Gastrocnemius medialis (tissue), 4 donors: ENCODE results near the gene PRDM2. TPM values are rescaled to one million over a fixed set of nuclear protein-coding genes. Genes with fewer than 3 reads are reported as not detected.
"Not testable (repeated sequence)": the region's sequence is repeated elsewhere in the genome, so short reads cannot be mapped to it uniquely, and the experiment has no call there.

Experiments
- ATAC-seq, 2 donors: fragments of 150-250 bp; one replicate each; pipeline ENCODE4 v1.9.1; 2016
- DNase-seq, 2 donors: peaks; one replicate each; pipeline ENCODE4 v3.0.0-alpha.2; 2019
- H3K27ac ChIP-seq, 4 donors: fragments of 200-600 bp; sonication (generic); 1 replicate in 1 of 4; 2 replicates in 3 of 4; pipeline ENCODE4 v1.5.1; 2016 to 2018; ENCODE audit warnings: mild to moderate bottlenecking in 2 of 4, moderate library complexity in 1 of 4
- H3K27me3 ChIP-seq, 3 donors: fragments of 200-600 bp; sonication (generic) in 2 of 3; 1 replicate in 1 of 3; 2 replicates in 2 of 3; pipeline versions ENCODE4 v1.5.1 to v1.6.0; 2016 to 2019; ENCODE audit warnings: mild to moderate bottlenecking in 1 of 3, moderate library complexity in 1 of 3
- H3K36me3 ChIP-seq, 2 donors: fragments of 200-600 bp; sonication (generic) in 1 of 2; one replicate each; pipeline ENCODE4 v1.5.1; 2017 to 2018
- H3K4me1 ChIP-seq, 2 donors: fragments of 200-600 bp; sonication (generic) in 1 of 2; one replicate each; pipeline ENCODE4 v1.5.1; 2016 to 2017; ENCODE audit warnings: mild to moderate bottlenecking in 2 of 2
- H3K4me3 ChIP-seq, 4 donors: fragments of 200-600 bp; sonication (generic) in 3 of 4; 1 replicate in 1 of 4; 2 replicates in 3 of 4; pipeline ENCODE4 v1.5.1; 2016 to 2019; ENCODE audit warnings: mild to moderate bottlenecking in 2 of 4
- H3K9me3 ChIP-seq, 3 donors: fragments of 200-600 bp; sonication (generic) in 2 of 3; 1 replicate in 1 of 3; 2 replicates in 2 of 3; pipeline ENCODE4 v1.5.1; 2016 to 2019
- POLR2A ChIP-seq, 2 donors: fragments of 450-650 bp; IDR thresholded peaks; one replicate each; pipeline ENCODE4 v1.6.1; 2017; ENCODE audit warnings: antibody characterized with exemption in 2 of 2, mild to moderate bottlenecking in 2 of 2, moderate library complexity in 2 of 2
- in situ Hi-C, 4 donors: fragments of 200-750 bp; cut with MboI; loops; one replicate each; pipeline versions ENCODE4 v1.15.0 to v1.8.0; 2017; ENCODE audit warnings: low sequenced_read_pairs in 4 of 4
- intact Hi-C: fragments of 100-400 bp; cut with DNase I; formaldehyde crosslinking; loops from one replicate; pipeline ENCODE4 v1.15.1; 2023; ENCODE audit warnings: low total_unique reads
- total RNA-seq, 4 donors: library from RNA; depleted of rRNA; stranded (reverse); fragments of >200 nt; gene quantifications; one replicate each; pipeline versions ENCODE4 v1.1.0 to v1.2.3, GENCODE V29; 2016
- TF ChIP-seq, protein P1 (sequence below), 5 experiments: fragments of 450-650 bp in 3 of 5; fragments of 200-600 bp in 2 of 5; sonication (generic) in 2 of 5; IDR thresholded peaks in 4 of 5; conservative IDR thresholded peaks in 1 of 5; 1 replicate in 4 of 5; 2 replicates in 1 of 5; pipeline ENCODE4 v1.5.1; 2016 to 2019; ENCODE audit warnings: antibody characterized with exemption in 5 of 5, mild to moderate bottlenecking in 3 of 5, moderate library complexity in 3 of 5

PRDM2 gene
- total RNA-seq, 4 donors from 2014 or later, result 24.1 to 38.3 (median 35.6) TPM

DNA sequence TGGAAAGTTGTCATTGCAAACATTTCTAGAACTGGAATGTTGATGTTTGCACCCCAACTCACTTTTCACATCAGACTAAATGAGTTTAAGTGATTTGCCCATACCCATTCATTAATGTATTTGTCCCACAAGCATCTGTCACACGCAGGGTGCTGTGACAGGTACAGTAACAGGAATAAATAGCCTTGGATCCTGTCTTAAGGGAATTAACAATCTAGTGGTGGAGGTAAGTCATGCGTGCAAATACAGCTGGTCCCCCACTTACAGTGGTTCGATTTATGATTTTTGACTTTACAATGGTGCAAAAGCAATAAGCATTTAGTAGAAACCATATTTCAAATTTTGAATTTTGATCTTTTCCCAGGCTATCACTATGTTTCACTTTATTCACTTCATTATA is 17.5 kb upstream of the PRDM2 start:
- TF ChIP-seq, protein P1, sequence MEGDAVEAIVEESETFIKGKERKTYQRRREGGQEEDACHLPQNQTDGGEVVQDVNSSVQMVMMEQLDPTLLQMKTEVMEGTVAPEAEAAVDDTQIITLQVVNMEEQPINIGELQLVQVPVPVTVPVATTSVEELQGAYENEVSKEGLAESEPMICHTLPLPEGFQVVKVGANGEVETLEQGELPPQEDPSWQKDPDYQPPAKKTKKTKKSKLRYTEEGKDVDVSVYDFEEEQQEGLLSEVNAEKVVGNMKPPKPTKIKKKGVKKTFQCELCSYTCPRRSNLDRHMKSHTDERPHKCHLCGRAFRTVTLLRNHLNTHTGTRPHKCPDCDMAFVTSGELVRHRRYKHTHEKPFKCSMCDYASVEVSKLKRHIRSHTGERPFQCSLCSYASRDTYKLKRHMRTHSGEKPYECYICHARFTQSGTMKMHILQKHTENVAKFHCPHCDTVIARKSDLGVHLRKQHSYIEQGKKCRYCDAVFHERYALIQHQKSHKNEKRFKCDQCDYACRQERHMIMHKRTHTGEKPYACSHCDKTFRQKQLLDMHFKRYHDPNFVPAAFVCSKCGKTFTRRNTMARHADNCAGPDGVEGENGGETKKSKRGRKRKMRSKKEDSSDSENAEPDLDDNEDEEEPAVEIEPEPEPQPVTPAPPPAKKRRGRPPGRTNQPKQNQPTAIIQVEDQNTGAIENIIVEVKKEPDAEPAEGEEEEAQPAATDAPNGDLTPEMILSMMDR (IDR thresholded peaks at IDR 0.05 in 4 of 5, conservative IDR thresholded peaks at IDR 0.05 in 1 of 5), result no peak
- no peak for TF ChIP-seq POLR2A (IDR thresholded peaks at IDR 0.05)
- ATAC-seq, result no peak
- Histone ChIP-seq H3K9me3 (no peaks in the 10 kb centered on the region), H3K4me1 (no peaks in the 10 kb centered on the region), H3K27me3 (peaks cover 0 to 7% (median 0%) of the 10 kb centered on the region in 3 donors), H3K27ac (no peak overlapping the region), H3K4me3 (no peak overlapping the region), H3K36me3 (no peaks in the 10 kb centered on the region)
- DNase-seq, result no peak
- intact Hi-C loops, result no loop called here
- in situ Hi-C loops, result no loop called here

DNA sequence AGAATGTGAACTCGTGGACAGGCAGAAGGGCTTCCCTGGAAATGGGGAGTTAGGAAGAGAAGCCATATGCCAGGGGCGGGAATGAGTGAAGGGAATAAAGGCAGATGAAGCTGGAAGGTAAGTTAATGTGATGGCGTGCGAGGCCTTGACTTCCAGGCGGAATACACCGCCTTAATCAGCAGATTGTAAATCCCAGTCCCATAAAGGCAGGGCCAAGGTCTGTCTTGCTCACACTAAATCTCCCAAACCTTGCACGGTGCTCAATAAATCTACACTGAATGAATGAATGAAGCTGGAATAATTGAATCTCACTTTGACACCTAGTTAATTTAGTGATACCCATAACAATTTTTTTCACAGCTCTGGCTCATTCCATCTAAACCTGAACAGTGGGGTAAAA is 16.8 kb upstream of the PRDM2 start:
- no peak overlapping the region for H3K27ac ChIP-seq
- ATAC-seq (no peak), DNase-seq (no peak)
- in situ Hi-C loops (no loop called here), intact Hi-C loops (no loop called here)
- TF ChIP-seq, protein P1 (IDR thresholded peaks at IDR 0.05 in 4 of 5, conservative IDR thresholded peaks at IDR 0.05 in 1 of 5), result no peak
- TF ChIP-seq POLR2A (IDR thresholded peaks at IDR 0.05), result no peak
- no peaks in the 10 kb centered on the region for H3K9me3 ChIP-seq
- H3K4me3 ChIP-seq, result no peak overlapping the region
- H3K4me1 ChIP-seq, result no peaks in the 10 kb centered on the region
- peaks cover 0 to 7% (median 1%) of the 10 kb centered on the region in 3 donors for H3K27me3 ChIP-seq
- no peaks in the 10 kb centered on the region for H3K36me3 ChIP-seq

DNA sequence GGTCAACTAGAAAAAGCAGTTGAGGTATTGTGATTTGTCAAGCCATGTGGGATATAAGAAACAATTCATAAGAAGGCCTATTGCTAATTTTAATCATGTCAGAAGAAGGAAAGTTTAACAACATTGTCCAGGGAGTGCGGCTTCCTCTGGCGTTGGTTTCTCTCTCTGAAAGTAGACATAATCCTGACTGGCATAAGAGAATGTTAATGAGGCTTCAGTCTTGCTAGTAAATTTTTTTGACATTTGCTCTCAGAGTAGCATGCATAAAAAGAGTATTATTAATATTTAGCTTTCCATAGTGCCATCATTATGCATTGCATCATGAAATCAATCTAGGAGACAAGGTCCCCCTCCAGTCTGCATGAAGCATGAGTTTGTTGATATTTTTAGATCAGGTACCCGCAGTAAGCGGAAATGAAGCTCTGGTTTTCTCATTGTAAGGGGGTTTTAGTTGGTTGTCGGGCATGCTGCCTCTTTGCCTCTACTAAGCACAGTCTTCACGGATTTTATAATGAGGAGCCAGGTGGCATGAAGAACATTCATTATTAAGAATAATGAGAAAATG is 12.8 kb upstream of the PRDM2 start:
- Histone ChIP-seq H3K4me3 (no peak overlapping the region), H3K27ac (no peak overlapping the region), H3K4me1 (no peaks in the 10 kb centered on the region), H3K36me3 (no peaks in the 10 kb centered on the region), H3K27me3 (peaks cover 0 to 3% (median 3%) of the 10 kb centered on the region in 3 donors), H3K9me3 (no peaks in the 10 kb centered on the region)
- intact Hi-C loops, result no loop called here
- DNase-seq (no peak), ATAC-seq (no peak)
- in situ Hi-C loops, result no loop called here
- TF ChIP-seq, protein P1 (IDR thresholded peaks at IDR 0.05 in 4 of 5, conservative IDR thresholded peaks at IDR 0.05 in 1 of 5), result no peak
- TF ChIP-seq POLR2A (IDR thresholded peaks at IDR 0.05), result no peak

DNA sequence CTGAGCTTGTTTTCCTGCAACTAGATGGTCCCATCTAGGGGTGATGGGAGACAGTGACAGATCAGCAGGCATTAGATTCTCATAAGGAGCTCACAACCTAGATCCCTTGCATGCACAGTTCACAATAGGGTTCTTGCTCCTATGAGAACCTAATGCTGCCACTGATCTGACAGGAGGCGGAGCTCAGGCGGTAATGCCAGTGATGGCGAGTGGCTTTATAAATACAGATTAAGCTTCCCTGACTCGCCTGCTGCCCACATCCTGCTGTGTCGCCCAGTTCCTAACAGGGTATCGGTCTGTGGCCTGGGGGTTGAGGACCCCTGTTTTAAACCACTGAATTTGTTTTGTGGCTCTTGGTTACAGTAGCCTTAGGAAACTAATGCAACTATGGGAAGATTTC is 6.9 kb upstream of the PRDM2 start:
- ATAC-seq, intact Hi-C loops: not testable (repeated sequence)

DNA sequence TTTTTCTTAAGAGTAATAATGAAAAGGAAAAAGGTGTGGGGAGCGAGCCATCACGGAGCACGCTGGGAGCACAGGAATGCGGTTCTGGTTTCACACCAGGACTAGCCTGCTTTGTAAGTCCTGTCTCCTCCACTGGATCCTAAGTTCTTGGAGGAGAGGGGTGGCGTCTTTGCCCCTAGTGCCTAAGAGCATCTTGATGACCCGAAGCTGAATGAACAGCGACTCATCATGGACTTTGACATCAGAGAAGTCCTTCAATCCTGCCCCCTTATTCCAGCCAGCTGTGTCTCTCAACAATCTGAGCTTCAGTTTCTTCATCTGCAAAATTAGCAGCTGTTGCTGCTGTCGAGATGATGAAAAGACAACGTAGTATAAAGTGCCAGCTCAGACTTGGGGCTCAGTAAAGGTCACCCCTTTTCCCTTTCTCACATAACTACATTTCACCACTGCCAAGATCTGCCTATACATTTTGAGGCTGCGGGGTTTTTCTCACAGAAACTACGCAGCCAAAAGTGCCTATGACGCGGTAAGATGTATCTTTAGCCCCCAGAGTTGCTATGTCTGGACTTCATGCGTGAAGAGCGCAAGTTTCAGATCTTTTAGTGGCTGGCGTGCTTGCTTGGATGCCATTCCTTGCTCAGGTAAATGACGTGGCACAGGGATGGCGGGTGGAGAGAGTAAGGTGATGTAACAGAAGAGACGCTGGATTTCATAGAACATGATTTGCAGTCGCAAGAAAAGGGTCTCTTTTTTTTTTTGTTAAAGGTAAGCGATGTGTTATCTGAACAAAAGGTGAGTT is 4.9 kb upstream of the PRDM2 start:
- Histone ChIP-seq H3K9me3 (peaks cover 0 to 8% (median 0%) of the 10 kb centered on the region in 3 donors), H3K4me3 (no peak overlapping the region), H3K27me3 (peaks cover 0 to 17% (median 4%) of the 10 kb centered on the region in 3 donors), H3K36me3 (no peaks in the 10 kb centered on the region), H3K4me1 (peaks cover 4% of the 10 kb centered on the region in 2 donors), H3K27ac (no peak overlapping the region)
- intact Hi-C loops (no loop called here), in situ Hi-C loops (no loop called here)
- no peak for DNase-seq
- ATAC-seq, result no peak
- TF ChIP-seq, protein P1 (IDR thresholded peaks at IDR 0.05 in 4 of 5, conservative IDR thresholded peaks at IDR 0.05 in 1 of 5), result no peak
- no peak for TF ChIP-seq POLR2A (IDR thresholded peaks at IDR 0.05)

More for the DNA sequence above, 6.9 kb upstream of the PRDM2 start:
- H3K9me3 ChIP-seq, DNase-seq, H3K4me3 ChIP-seq, in situ Hi-C loops, H3K4me1 ChIP-seq, H3K27ac ChIP-seq, H3K36me3 ChIP-seq: not testable (repeated sequence)
- peaks cover 0 to 17% (median 7%) of the 10 kb centered on the region in 3 donors for H3K27me3 ChIP-seq
